GM23338 (cell line): ENCODE measurements around the gene OAT. TPM values are rescaled to one million over a fixed set of nuclear protein-coding genes. Genes with fewer than 3 reads are reported as not detected.

Experiments
- ATAC-seq: fragments of 200-7000 bp; cut with Tn5 transposase; 3 replicates; pipeline ENCODE4 v1.9.1; 2020
- DNase-seq: peaks from one replicate; pipeline ENCODE4 v3.0.0-alpha.2; 2015; ENCODE audit warnings: low spot score
- H2AFZ ChIP-seq: fragments of 200-600 bp; sonication (generic); 2 replicates; pipeline ENCODE4 v1.8.0; 2016; ENCODE audit warnings: antibody characterized with exemption, mild to moderate bottlenecking, moderate library complexity
- H3F3A ChIP-seq: fragments of 200-600 bp; sonication (generic); replicated peaks from 2 replicates; pipeline ENCODE4 v1.8.0; 2017; ENCODE audit warnings: antibody characterized with exemption, mixed run types, low read depth
- H3K27ac ChIP-seq: fragments of 200-600 bp; sonication (generic); 2 replicates; pipeline ENCODE4 v1.6.1; 2016; ENCODE audit warnings: low read depth
- H3K27me3 ChIP-seq: fragments of 200-600 bp; sonication (generic); 2 replicates; pipeline ENCODE4 v1.8.0; 2016; ENCODE audit warnings: mild to moderate bottlenecking, mixed run types, moderate library complexity; ENCODE audit not compliant: insufficient read depth
- H3K36me3 ChIP-seq: fragments of 200-600 bp; sonication (generic); 2 replicates; pipeline ENCODE4 v1.8.0; 2016; ENCODE audit warnings: mild to moderate bottlenecking; ENCODE audit not compliant: insufficient read depth
- H3K4me1 ChIP-seq: fragments of 200-600 bp; sonication (generic); 2 replicates; pipeline ENCODE4 v1.8.0; 2016; ENCODE audit warnings: mild to moderate bottlenecking, moderate library complexity; ENCODE audit not compliant: insufficient read depth
- H3K4me2 ChIP-seq: fragments of 200-600 bp; sonication (generic); 2 replicates; pipeline ENCODE4 v1.7.1; 2017; ENCODE audit warnings: mixed run types
- H3K4me3 ChIP-seq: fragments of 200-600 bp; sonication (generic); 2 replicates; pipeline ENCODE4 v1.6.1; 2016; ENCODE audit warnings: mixed run types
- H3K79me2 ChIP-seq: fragments of 200-600 bp; sonication (generic); replicated peaks from 2 replicates; pipeline ENCODE4 v1.8.0; 2017; ENCODE audit warnings: mild to moderate bottlenecking; ENCODE audit not compliant: insufficient read depth
- H3K9me2 ChIP-seq: fragments of 200-600 bp; sonication (generic); 2 replicates; pipeline ENCODE4 v1.8.0; 2017; ENCODE audit not compliant: insufficient read depth
- H4K20me1 ChIP-seq: fragments of 200-600 bp; sonication (generic); replicated peaks from 2 replicates; pipeline ENCODE4 v1.8.0; 2017; ENCODE audit warnings: mild to moderate bottlenecking; ENCODE audit not compliant: insufficient read depth
- H3K27ac Mint-ChIP-seq: 2 replicates; pipeline ENCODE4 v1.8.0; 2020; ENCODE audit warnings: inconsistent platforms, mild to moderate bottlenecking, moderate library complexity, mixed read lengths
- H3K27me3 Mint-ChIP-seq: 3 replicates; pipeline ENCODE4 v1.8.0; 2022; ENCODE audit warnings: low read depth, mild to moderate bottlenecking, moderate library complexity, mixed read lengths, inconsistent platforms; ENCODE audit not compliant: insufficient read depth, poor library complexity
- H3K36me3 Mint-ChIP-seq: 3 replicates; pipeline ENCODE4 v1.8.0; 2021; ENCODE audit warnings: low read depth, mild to moderate bottlenecking, inconsistent platforms, moderate library complexity, mixed read lengths
- H3K4me1 Mint-ChIP-seq: 3 replicates; pipeline ENCODE4 v1.8.0; 2020; ENCODE audit warnings: mild to moderate bottlenecking, inconsistent platforms, mixed read lengths
- H3K4me3 Mint-ChIP-seq: 3 replicates; pipeline ENCODE4 v1.8.0; 2021; ENCODE audit warnings: moderate library complexity, mild to moderate bottlenecking, inconsistent platforms, mixed read lengths
- H3K9me3 Mint-ChIP-seq: 3 replicates; pipeline ENCODE4 v1.8.0; 2020; ENCODE audit warnings: moderate library complexity, mild to moderate bottlenecking, inconsistent platforms, mixed read lengths
- CREB1 ChIP-seq: fragments of 250-450 bp; sonication (Bioruptor Pico); IDR thresholded peaks from 2 replicates; pipeline ENCODE4 v1.5.0; 2020; ENCODE audit warnings: low read depth, mild to moderate bottlenecking, moderate library complexity
- EZH2 ChIP-seq: fragments of 200-600 bp; sonication (generic); IDR thresholded peaks from one replicate; pipeline ENCODE4 v1.8.0; 2017; ENCODE audit warnings: antibody characterized with exemption, mild to moderate bottlenecking, low read depth; ENCODE audit not compliant: unreplicated experiment
- EZH2phosphoT487 ChIP-seq: fragments of 200-600 bp; sonication (generic); IDR thresholded peaks from one replicate; pipeline ENCODE4 v1.8.1; 2018; ENCODE audit warnings: antibody characterized with exemption; ENCODE audit not compliant: unreplicated experiment
- JUNB ChIP-seq: IDR thresholded peaks from one replicate; pipeline ENCODE4 v1.6.1; 2016; ENCODE audit warnings: antibody characterized with exemption; ENCODE audit not compliant: unreplicated experiment
- NANOG ChIP-seq: IDR thresholded peaks from 2 replicates; pipeline ENCODE4 v1.6.1; 2016; ENCODE audit warnings: antibody characterized with exemption, borderline replicate concordance
- POLR2AphosphoS5 ChIP-seq: IDR thresholded peaks from 2 replicates; pipeline ENCODE4 v1.6.1; 2016; ENCODE audit warnings: antibody characterized with exemption, low read depth
- STAT1 ChIP-seq: IDR thresholded peaks from one replicate; pipeline ENCODE4 v1.6.1; 2016; ENCODE audit warnings: antibody characterized with exemption; ENCODE audit not compliant: unreplicated experiment
- ZNF114 ChIP-seq: fragments of 250-450 bp; sonication (Bioruptor Pico); IDR thresholded peaks from 2 replicates; pipeline ENCODE4 v1.5.0; 2020; ENCODE audit warnings: mild to moderate bottlenecking, moderate library complexity
- ZNF331 ChIP-seq: fragments of 250-450 bp; sonication (Bioruptor Pico); IDR thresholded peaks from 2 replicates; pipeline ENCODE4 v1.5.0; 2020; ENCODE audit warnings: low read depth, mild to moderate bottlenecking, moderate library complexity
- polyA plus RNA-seq: library from polyadenylated mRNA; unstranded; fragments of >200 nt; fragmentation: Nextera tagmentation; extraction: Ambion mirVana; gene quantifications from 2 replicates; pipeline ENCODE4 v1.2.1, GENCODE V29; 2016
- total RNA-seq: library from RNA; depleted of rRNA; stranded (reverse); fragments of >200 nt; shearing (Covaris generic); gene quantifications from 2 replicates; pipeline ENCODE4 v1.2.3, GENCODE V29; 2014
- TF ChIP-seq, protein P1 (sequence below): IDR thresholded peaks from 2 replicates; pipeline ENCODE4 v1.6.1; 2016; ENCODE audit warnings: antibody characterized with exemption
- TF ChIP-seq, protein P2 (sequence below), 2 experiments: fragments of 200-600 bp in 1 of 2; sonication (generic) in 1 of 2; conservative IDR thresholded peaks; 2 replicates each; pipeline versions ENCODE4 v1.5.1 to v1.6.1; 2016 to 2017; ENCODE audit warnings: antibody characterized with exemption in 2 of 2, low read depth in 2 of 2, mild to moderate bottlenecking in 2 of 2, moderate library complexity in 1 of 2
- TF ChIP-seq, protein P3 (sequence below): fragments of 250-450 bp; sonication (Bioruptor Pico); IDR thresholded peaks from 2 replicates; pipeline ENCODE4 v1.5.0; 2020; ENCODE audit warnings: mild to moderate bottlenecking, moderate library complexity
- TF ChIP-seq, protein P4 (sequence below): IDR thresholded peaks from one replicate; pipeline ENCODE4 v1.6.1; 2018; ENCODE audit warnings: antibody characterized with exemption; ENCODE audit not compliant: unreplicated experiment

OAT gene
- total and polyA plus RNA-seq, 2 experiments from 2014 or later, result 131 to 139 TPM

DNA sequence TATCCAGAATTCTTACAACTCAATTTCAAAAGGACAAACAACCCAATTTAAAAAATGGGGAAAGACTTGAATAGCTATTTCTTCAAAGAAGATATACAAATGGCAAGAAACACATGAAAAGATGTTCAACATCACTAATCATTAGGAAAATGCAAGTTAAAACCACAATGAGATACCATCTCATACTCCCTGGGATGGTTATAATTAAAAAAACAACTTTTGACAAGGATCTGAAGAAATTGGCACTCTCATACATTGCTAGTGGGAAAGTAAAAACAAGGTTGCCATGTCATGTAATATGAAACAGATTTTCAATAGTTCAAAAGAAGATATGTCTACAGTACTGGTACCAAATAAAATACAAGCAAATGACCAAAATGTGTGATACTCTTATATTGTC lies 9.0 kb downstream of the OAT start:
- no peak for DNase-seq
- no peaks in the 10 kb centered on the region for H3K4me1 ChIP-seq
- H3K27ac Mint-ChIP-seq, result no peak overlapping the region
- H3K27ac ChIP-seq, result no peak overlapping the region
- H3K4me1 Mint-ChIP-seq, result no peaks in the 10 kb centered on the region
- TF ChIP-seq, protein P1, sequence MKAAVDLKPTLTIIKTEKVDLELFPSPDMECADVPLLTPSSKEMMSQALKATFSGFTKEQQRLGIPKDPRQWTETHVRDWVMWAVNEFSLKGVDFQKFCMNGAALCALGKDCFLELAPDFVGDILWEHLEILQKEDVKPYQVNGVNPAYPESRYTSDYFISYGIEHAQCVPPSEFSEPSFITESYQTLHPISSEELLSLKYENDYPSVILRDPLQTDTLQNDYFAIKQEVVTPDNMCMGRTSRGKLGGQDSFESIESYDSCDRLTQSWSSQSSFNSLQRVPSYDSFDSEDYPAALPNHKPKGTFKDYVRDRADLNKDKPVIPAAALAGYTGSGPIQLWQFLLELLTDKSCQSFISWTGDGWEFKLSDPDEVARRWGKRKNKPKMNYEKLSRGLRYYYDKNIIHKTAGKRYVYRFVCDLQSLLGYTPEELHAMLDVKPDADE, result no peak
- TF ChIP-seq CREB1, result no peak
- TF ChIP-seq NANOG, result no peak
- TF ChIP-seq, protein P2, sequence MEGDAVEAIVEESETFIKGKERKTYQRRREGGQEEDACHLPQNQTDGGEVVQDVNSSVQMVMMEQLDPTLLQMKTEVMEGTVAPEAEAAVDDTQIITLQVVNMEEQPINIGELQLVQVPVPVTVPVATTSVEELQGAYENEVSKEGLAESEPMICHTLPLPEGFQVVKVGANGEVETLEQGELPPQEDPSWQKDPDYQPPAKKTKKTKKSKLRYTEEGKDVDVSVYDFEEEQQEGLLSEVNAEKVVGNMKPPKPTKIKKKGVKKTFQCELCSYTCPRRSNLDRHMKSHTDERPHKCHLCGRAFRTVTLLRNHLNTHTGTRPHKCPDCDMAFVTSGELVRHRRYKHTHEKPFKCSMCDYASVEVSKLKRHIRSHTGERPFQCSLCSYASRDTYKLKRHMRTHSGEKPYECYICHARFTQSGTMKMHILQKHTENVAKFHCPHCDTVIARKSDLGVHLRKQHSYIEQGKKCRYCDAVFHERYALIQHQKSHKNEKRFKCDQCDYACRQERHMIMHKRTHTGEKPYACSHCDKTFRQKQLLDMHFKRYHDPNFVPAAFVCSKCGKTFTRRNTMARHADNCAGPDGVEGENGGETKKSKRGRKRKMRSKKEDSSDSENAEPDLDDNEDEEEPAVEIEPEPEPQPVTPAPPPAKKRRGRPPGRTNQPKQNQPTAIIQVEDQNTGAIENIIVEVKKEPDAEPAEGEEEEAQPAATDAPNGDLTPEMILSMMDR (conservative IDR thresholded peaks at IDR 0.05; ENCODE audit: low read depth in 2 of 2), result no peak
- TF ChIP-seq EZH2, result no peak
- no peak for TF ChIP-seq JUNB
- TF ChIP-seq, protein P3, sequence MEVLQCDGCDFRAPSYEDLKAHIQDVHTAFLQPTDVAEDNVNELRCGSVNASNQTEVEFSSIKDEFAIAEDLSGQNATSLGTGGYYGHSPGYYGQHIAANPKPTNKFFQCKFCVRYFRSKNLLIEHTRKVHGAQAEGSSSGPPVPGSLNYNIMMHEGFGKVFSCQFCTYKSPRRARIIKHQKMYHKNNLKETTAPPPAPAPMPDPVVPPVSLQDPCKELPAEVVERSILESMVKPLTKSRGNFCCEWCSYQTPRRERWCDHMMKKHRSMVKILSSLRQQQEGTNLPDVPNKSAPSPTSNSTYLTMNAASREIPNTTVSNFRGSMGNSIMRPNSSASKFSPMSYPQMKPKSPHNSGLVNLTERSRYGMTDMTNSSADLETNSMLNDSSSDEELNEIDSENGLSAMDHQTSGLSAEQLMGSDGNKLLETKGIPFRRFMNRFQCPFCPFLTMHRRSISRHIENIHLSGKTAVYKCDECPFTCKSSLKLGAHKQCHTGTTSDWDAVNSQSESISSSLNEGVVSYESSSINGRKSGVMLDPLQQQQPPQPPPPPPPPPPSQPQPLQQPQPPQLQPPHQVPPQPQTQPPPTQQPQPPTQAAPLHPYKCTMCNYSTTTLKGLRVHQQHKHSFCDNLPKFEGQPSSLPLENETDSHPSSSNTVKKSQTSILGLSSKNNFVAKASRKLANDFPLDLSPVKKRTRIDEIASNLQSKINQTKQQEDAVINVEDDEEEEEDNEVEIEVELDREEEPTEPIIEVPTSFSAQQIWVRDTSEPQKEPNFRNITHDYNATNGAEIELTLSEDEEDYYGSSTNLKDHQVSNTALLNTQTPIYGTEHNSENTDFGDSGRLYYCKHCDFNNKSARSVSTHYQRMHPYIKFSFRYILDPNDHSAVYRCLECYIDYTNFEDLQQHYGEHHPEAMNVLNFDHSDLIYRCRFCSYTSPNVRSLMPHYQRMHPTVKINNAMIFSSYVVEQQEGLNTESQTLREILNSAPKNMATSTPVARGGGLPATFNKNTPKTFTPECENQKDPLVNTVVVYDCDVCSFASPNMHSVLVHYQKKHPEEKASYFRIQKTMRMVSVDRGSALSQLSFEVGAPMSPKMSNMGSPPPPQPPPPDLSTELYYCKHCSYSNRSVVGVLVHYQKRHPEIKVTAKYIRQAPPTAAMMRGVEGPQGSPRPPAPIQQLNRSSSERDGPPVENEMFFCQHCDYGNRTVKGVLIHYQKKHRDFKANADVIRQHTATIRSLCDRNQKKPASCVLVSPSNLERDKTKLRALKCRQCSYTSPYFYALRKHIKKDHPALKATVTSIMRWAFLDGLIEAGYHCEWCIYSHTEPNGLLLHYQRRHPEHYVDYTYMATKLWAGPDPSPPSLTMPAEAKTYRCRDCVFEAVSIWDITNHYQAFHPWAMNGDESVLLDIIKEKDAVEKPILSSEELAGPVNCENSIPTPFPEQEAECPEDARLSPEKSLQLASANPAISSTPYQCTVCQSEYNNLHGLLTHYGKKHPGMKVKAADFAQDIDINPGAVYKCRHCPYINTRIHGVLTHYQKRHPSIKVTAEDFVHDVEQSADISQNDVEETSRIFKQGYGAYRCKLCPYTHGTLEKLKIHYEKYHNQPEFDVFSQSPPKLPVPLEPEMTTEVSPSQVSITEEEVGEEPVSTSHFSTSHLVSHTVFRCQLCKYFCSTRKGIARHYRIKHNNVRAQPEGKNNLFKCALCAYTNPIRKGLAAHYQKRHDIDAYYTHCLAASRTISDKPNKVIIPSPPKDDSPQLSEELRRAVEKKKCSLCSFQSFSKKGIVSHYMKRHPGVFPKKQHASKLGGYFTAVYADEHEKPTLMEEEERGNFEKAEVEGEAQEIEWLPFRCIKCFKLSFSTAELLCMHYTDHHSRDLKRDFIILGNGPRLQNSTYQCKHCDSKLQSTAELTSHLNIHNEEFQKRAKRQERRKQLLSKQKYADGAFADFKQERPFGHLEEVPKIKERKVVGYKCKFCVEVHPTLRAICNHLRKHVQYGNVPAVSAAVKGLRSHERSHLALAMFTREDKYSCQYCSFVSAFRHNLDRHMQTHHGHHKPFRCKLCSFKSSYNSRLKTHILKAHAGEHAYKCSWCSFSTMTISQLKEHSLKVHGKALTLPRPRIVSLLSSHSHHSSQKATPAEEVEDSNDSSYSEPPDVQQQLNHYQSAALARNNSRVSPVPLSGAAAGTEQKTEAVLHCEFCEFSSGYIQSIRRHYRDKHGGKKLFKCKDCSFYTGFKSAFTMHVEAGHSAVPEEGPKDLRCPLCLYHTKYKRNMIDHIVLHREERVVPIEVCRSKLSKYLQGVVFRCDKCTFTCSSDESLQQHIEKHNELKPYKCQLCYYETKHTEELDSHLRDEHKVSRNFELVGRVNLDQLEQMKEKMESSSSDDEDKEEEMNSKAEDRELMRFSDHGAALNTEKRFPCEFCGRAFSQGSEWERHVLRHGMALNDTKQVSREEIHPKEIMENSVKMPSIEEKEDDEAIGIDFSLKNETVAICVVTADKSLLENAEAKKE (CRISPR knock-in tag), result no peak
- no peak for TF ChIP-seq ZNF331 (CRISPR knock-in tag)
- no peak for TF ChIP-seq ZNF114
- no peak for TF ChIP-seq POLR2AphosphoS5
- TF ChIP-seq, protein P4, sequence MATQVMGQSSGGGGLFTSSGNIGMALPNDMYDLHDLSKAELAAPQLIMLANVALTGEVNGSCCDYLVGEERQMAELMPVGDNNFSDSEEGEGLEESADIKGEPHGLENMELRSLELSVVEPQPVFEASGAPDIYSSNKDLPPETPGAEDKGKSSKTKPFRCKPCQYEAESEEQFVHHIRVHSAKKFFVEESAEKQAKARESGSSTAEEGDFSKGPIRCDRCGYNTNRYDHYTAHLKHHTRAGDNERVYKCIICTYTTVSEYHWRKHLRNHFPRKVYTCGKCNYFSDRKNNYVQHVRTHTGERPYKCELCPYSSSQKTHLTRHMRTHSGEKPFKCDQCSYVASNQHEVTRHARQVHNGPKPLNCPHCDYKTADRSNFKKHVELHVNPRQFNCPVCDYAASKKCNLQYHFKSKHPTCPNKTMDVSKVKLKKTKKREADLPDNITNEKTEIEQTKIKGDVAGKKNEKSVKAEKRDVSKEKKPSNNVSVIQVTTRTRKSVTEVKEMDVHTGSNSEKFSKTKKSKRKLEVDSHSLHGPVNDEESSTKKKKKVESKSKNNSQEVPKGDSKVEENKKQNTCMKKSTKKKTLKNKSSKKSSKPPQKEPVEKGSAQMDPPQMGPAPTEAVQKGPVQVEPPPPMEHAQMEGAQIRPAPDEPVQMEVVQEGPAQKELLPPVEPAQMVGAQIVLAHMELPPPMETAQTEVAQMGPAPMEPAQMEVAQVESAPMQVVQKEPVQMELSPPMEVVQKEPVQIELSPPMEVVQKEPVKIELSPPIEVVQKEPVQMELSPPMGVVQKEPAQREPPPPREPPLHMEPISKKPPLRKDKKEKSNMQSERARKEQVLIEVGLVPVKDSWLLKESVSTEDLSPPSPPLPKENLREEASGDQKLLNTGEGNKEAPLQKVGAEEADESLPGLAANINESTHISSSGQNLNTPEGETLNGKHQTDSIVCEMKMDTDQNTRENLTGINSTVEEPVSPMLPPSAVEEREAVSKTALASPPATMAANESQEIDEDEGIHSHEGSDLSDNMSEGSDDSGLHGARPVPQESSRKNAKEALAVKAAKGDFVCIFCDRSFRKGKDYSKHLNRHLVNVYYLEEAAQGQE, result no peak
- TF ChIP-seq EZH2phosphoT487, result no peak
- no peak for TF ChIP-seq STAT1
- no peaks in the 10 kb centered on the region for H3K9me2 ChIP-seq
- H3K4me3 Mint-ChIP-seq, result no peak overlapping the region
- no peak overlapping the region for H2AFZ ChIP-seq
- peaks cover 17% of the 10 kb centered on the region; the same call in 1 of the 2 replicates for H3K36me3 ChIP-seq
- H3K36me3 Mint-ChIP-seq, result peaks cover 38% of the 10 kb centered on the region; the same call in 2 of the 3 replicates
- no peaks in the 10 kb centered on the region for H3K9me3 Mint-ChIP-seq
- H3K27me3 ChIP-seq, result no peaks in the 10 kb centered on the region
- no peak overlapping the region for H3K4me2 ChIP-seq
- H3K27me3 Mint-ChIP-seq, result no peaks in the 10 kb centered on the region
- peaks cover 38% of the 10 kb centered on the region for H3K79me2 ChIP-seq
- ATAC-seq, result no peak
- peaks cover 5% of the 10 kb centered on the region; the same call in 1 of the 2 replicates for H3F3A ChIP-seq
- no peak overlapping the region for H3K4me3 ChIP-seq
- H4K20me1 ChIP-seq, result peaks cover 7% of the 10 kb centered on the region
